CMK (cell line): ENCODE data around the gene AGAP3.

ENCODE experiments used
- DNase-seq: peaks from one replicate; pipeline ENCODE4 v3.0.0-alpha.2; 2010; ENCODE audit warnings: low read depth

AGAP3 gene

DNA sequence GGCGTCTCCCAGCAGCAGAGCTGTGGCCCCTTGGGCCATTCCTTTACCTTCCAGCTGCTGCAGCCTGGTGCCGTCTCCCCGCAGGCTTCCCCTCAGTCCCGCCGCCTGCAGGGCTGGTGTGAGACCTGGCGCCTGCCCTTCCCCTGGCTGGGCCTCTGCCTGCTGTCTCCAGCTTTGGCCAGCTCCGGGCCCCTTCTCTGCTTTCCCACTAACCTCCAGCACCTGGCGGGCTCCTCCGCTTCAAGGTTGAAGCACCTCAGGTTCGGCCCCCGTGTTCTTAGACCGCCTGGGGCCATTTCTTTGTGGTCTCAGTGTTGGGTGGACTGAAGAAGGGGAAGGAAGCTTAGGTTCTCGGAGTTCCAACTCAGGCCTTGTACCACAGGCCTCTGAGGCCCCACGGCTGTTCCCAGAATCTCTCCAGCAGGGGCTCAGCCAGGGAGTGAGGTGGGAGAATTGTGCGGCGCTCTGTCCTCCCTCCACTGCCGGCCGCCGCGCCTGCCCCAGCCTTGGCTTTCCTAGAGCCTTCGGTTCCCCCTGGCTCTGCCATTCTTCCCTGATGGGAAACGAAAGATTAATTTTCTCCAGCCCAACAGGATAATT lies 50.9 kb downstream of the AGAP3 start:
- no peak for DNase-seq

DNA sequence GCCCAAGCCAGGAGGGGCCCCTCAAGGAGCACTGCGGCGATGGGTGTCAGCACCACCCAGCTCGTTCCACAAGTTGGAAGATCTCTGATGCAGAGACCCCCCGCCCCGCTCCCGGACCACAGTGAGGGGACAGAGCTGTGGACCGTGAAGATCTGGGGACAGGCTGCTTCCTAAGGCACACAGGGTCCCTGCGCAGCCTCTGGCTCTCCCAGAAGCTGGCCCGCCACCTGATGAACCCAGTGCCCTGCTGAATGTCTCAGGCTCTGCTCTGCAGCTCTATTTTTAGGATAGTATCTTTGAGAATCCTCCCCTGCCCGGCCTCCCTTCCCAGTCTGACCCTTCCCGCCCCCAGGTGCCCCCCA lies 51.5 kb downstream of the AGAP3 start:
- no peak for DNase-seq

DNA sequence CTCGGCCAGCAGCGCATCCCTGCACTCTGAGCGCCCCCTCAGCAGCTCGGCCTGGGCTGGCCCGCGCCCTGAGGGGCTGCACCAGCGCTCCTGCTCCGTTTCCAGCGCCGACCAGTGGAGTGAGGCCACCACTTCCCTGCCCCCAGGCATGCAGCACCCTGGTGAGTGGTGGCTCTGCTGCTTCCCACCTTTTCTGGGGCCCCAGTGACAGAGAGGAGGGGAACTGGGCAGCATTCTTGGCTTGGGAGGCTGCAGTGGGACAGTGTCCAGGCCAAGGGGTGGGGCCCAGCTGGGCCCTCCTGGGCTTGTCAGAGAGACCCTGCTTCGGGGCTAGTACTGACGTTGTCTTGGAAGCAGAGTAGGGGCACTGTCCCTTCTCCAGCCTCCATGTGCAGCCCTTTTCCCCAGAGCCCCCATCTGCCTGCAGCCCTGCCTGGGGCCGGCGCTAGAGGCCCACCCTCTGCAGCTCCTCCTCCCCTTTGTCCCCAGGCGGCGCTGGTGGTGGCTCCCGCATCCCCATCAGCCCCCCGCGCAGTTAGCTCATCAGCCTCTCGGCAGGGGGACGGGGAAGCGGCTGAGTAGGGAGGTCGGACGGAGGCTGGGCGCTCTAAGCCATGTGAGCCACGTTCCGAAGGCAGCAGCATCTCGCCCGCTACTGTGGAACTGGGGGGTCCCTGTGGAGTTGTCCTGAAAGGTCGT lies 52.0 kb downstream of the AGAP3 start:
- DNase-seq = no peak

DNA sequence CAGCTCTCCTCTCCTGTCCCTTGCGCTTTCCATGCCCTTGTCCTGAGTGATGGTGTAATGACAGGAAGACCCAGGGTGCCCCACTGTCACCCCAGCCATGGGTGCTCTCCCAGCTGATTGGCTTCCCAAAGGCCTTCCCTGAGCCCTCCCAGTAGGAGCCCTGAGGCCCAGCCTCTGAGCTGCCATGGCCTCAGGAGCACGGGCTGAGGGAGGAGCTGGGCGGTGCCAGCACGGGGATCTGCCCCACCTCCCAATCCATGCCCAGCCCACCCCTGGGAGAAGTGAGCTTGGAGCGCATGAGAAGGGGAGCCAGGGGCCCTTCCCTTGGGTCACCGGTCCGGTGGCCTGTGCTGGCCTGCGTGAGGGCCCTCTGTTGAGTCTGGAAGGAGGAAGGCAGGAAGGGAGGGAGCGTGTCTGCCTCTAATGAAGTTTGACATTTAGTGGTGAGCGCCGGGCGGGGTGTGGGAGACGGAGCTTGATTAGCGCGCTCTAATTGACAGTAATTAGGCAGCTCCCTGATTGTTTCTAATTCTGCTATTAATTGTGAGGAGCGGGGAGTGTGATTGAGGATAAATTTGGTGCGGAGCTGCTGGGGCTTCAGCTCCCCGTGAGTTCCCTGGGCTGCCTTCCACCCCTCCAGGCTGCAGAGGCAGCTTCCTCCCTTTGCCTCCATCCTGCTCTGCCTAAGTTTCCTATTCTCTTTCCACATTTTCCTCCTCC lies 53.0 kb downstream of the AGAP3 start:
- no peak for DNase-seq

- no peak for DNase-seq
Observed at GRCh38 chr7:151139791-151140190, 53.5 kb downstream of the AGAP3 start.

DNA sequence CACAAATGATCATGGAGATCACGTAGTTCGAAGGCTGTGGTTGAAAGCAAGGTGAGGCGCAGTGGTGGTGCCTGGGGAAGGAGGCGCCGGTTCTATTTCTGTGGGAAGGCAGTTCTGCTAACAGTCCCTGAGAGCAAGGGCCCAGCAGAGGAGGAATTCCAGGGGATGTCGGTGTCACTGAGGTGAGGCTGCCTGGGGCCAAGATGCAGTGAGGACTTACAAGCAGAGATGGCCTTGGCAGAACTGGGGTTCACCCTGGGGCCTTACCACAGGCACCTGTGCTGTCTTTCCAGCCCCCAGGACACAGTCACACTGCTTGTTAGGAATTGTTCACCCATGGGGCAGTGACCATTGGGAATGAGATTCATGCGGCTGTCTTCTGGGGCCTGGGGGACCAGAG lies 54.6 kb downstream of the AGAP3 start:
- no peak for DNase-seq

GRCh38 chr7:151141311-151141854 lies 55.1 kb downstream of the AGAP3 start:
- no peak for DNase-seq

GRCh38 chr7:151141855-151142685 lies 55.8 kb downstream of the AGAP3 start:
- DNase-seq = no peak

DNA sequence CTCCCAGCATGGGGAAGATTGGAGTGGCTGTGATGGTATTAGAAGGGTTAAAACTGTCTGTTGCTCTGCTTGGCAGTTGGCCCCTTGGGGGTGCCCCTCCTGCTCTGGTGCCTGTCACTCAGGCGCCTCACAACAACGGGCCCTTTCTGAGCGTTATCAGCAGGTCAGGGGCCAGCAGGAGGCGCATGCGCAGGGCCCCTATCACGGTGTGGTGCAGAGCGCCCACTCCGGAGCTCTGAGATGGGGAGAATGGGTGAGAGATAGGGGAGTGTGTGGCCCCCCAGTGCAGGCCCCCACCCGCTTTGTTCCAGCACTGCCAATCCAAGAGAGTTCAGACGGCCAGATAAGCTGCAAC lies 56.4 kb downstream of the AGAP3 start:
- DNase-seq = no peak

DNA sequence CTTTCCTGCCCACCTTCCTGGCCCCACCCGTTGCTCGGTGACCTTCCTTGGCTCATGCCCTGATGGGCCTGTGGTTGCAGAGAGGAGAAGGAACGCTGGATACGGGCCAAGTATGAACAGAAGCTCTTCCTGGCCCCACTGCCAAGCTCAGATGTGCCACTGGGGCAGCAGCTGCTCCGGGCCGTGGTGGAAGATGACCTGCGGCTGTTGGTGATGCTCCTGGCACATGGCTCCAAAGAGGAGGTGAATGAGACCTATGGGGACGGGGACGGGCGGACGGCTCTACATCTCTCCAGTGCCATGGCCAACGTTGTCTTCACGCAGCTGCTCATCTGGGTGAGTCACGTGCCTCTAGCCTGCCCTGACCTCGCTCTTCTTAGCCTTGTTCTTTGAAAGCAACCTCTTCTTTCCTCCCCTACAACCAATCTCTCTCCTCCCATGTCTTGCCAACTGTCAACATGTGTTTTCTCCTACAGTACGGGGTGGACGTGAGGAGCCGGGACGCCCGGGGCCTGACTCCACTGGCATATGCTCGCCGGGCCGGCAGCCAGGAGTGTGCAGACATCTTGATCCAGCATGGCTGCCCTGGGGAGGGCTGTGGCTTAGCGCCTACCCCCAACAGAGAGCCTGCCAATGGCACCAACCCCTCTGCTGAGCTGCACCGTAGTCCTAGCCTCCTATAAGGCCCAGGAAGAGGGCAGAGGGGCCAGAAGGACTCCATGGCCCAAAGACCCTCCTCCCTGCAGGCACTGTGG lies 57.2 kb downstream of the AGAP3 start:
- no peak for DNase-seq

DNA sequence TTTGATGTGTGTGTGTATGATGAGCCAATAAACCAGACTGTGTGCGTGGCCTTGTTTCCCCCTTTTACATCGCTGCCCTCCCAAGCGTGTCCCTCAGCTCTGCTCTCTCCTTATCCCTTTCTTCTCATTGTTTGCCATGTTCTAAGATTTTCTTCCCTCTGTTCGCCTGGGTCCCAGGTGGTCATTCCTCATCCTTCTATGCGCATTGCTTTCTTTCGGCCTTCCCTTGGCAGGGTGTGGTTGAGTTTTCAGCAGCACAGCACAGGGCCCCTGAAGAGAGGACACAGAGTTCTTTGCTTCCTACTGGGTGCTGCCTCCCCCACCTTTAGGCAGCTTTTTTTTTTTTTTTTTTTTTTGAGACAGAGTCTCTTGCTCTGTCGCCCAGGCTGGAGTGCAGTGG lies 58.1 kb downstream of the AGAP3 start:
- DNase-seq = no peak

DNA sequence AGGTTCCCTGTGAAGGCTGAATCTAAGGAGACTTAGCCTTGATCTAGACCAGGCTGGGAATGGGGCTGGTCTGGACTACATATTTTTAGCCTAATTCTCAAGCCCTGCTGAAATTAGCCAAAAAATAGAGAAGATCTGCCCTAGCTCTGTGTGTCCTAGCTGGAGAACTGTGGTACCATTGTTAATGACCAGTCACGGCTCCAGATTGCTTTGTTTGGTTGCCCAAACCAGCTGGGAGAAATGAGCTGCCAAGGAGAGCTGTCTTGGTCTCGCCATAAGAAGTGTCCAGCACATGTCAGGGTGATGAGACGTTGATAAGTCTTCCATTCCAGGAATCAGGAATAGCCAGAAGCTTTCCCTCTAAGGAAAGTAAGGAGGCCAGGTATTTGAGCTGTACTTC lies 60.5 kb downstream of the AGAP3 start:
- DNase-seq = no peak

DNA sequence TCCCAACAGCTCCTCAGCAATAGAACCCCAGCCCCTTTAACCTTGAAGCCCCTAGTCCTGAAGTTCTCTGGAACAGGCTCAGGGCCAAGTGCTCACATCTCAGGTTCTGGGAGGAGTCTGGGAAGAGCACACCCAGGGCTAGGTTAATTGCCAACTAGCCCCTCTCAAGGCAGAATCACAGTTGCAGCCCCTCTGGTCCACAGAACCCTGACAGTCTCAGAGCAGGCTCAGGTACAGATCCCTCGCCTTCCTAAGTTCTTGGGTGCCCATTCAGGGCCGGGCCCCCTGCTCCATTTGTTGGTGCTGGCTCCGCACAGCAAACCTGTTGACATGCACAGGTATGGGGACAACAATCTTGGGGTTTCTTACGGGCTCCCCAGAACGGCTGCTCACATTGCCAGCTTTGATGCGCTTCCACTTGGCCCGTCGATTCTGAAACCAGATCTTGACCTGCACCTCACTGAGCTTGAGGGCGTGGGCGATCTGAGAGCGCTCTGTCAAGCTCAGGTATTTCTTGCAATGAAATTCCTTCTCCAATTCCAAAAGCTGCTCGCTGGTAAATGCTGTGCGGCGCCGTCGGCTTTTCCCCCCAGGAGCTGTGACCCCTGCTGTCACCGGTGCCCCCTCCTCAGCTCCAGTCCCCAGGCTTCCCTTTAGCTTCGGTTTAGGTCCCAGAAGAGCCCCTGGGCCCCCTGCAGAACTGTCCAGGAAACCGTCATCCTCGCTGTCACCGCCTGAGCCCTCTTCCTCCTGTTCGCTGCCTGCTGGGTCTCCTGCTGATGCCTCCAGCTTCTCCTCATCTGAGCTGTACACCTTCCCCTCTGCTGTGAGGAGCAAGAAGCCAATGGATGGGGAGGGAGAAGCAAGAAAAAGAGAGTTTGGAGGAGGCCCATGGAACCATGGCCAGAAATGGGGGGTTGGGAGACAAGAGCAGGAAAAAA lies 62.3 kb downstream of the AGAP3 start:
- DNase-seq = no peak

DNA sequence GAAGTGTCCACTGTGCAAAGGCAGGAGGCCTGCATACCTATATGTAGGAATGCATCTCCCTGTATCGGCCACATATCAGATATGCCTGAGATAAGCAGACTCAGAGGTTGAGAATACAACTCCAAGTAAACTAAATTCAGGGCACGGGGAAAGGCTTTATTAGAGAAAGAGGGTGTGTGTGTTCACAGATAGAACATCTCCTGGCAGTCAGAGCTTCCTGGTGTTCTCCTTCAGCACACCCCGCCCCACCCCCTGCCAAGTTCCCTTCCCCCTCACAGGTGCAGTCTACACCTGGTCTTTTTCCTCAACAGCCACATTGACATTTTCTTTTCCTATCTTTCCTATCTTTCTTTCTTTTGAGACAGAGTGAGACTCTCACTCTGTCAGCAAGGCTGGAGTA lies 64.1 kb downstream of the AGAP3 start:
- no peak for DNase-seq

DNA sequence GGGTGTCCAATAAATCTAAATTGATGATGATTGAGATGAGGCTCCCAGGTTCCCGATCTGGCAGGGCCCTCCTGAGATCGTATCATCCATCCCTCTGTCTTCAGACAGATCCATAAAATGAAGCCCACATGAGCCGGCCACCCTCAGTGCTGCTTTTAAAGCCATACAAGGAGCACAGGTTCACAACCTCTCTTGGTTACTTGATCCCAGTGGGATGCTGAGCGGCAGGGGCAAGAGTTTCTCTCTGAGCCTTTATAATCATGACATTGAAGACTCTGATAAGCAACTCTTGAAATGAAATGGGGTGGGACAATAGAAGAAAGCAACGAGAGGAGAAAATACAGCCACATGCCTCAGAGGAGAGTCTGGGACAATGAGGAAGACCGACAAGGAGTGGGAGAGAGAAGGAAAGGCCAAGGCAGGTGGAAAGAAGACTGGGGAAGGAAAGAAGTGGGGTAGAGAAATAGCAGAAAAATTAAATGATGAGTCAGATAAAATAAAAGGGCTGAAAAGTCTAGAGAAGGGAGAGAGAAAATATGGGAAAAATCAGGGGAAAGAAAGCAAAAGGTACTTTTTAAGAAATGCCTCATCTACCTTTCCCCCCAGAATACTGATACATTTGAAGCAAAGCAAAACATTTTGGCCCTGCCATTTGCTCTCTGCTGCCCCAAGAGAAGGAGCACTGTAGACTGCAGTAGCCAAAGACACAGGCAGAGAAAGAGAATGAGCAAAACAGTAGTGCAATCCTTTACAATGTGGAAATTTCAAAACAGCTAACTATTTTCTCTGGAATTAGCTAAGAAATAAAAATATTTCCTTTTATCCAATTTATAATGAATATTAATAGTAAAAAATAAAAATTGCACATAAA lies 66.6 kb downstream of the AGAP3 start:
- no peak for DNase-seq

- no peak for DNase-seq
Observed at GRCh38 chr7:151157645-151158329, 71.5 kb downstream of the AGAP3 start.

- DNase-seq = no peak
Observed at GRCh38 chr7:151161757-151162156, 75.5 kb downstream of the AGAP3 start.

DNA sequence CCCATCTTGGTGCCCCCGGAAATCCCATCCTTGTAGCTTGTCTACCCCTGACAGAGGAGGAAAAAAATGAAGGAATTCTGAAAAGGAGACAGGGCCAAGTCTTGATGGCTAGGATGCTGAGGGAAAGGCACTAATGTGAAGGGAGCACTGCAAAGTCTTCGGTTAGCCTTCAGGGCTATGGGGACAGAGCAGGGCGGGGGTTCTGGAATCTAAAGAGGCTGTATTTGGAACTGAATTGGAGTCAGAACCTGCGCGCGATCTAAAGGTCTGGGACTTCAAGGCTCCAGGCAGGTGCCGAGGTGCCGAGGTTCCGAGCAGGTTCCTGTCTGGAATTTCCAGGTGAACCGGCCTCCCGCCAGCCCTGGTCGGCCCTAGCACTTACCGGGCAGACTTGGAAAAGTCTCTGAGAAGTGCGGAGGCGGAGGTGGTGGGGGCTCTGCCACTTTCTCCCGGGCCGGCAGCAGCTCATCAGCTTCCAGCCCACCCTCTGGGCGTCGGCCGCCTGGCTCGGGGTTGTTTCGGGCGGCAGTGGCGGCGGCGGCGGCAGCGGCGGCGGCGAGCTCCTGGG lies 80.4 kb downstream of the AGAP3 start:
- DNase-seq = no peak
